ENCODE results near the gene LGR4.

- TF ChIP-seq GATA2 (IDR thresholded peaks at IDR 0.05; ENCODE audit: low read depth, low read length) (no peak), GATA3 (IDR thresholded peaks at IDR 0.05; ENCODE audit: low read depth, low read length) (no peak)
Observed at GRCh38 chr11:27512238-27512637, 39.6 kb upstream of the LGR4 start.
